HG03175 (cell line): Measurements from ENCODE around the gene ZNF10.

ENCODE experiments used
- ATAC-seq: cut with Tn5 transposase; IDR thresholded peaks from one replicate; pipeline ENCODE4 v1.9.1; 2021; ENCODE audit warnings: mild to moderate bottlenecking, moderate library complexity; ENCODE audit not compliant: unreplicated experiment

Gene ZNF10

GRCh38 chr12:133192847-133193246, 62.4 kb downstream of the ZNF10 start:
- no peak for ATAC-seq

- ATAC-seq, result no peak
Measured at GRCh38 chr12:133201888-133202287, 71.5 kb downstream of the ZNF10 start.

GRCh38 chr12:133202493-133203343, 72.3 kb downstream of the ZNF10 start:
- no peak for ATAC-seq

GRCh38 chr12:133203344-133204263, 73.2 kb downstream of the ZNF10 start:
- no peak for ATAC-seq

- no peak for ATAC-seq
Measured at GRCh38 chr12:133204264-133204603, 73.8 kb downstream of the ZNF10 start.

GRCh38 chr12:133206390-133206789, 76.0 kb downstream of the ZNF10 start:
- no peak for ATAC-seq
